ENCODE measurements around the gene LACTBL1. TPM values are rescaled to one million over a fixed set of nuclear protein-coding genes. Genes with fewer than 3 reads are reported as not detected.

LACTBL1 gene
- polyA plus RNA-seq, result not detected in 2 replicates

GRCh38 chr1:22972760-22973159, at the start of gene LACTBL1:
TSS of gene LACTBL1 (minus strand) at chr1:22972866. CDS start at chr1:22972316, 550 bp downstream.

GRCh38 chr1:23019094-23019862, 46.6 kb upstream of the LACTBL1 start, which contains the start of gene KDM1A:
TSS of gene KDM1A (plus strand) at chr1:23019468. CDS start at chr1:23019597, 129 bp downstream.

Other genes starting within 250 kb of the LACTBL1 start
- 0.55 TPM in 1 of 2 replicates, not detected in the other for gene TEX46, start 43.0 kb upstream of the LACTBL1 start, polyA plus RNA-seq
- gene KDM1A, start 46.6 kb upstream of the LACTBL1 start, polyA plus RNA-seq, result 15.8 and 25.5 TPM in 2 replicates
- 112 and 146 TPM in 2 replicates for gene LUZP1, start 196.0 kb upstream of the LACTBL1 start, polyA plus RNA-seq
- gene HTR1D, start 244.6 kb upstream of the LACTBL1 start, polyA plus RNA-seq, result not detected in 2 replicates